OCI-LY7 (cell line): ENCODE measurements around the gene LILRA2. TPM values are rescaled to one million over a fixed set of nuclear protein-coding genes. Genes with fewer than 3 reads are reported as not detected.

Source experiments
- BruUV-seq: library from RNA; stranded (reverse); fragments of 400-500 nt; replicated peaks from 2 replicates; lab custom pipeline; 2021; lab: Mats Ljungman, UMichigan
- CTCF ChIA-PET: fragments of 300-600 bp; sonication (Branson Sonifier 250); formaldehyde crosslinking; loops from one replicate; lab custom pipeline; 2022; ENCODE audit warnings: antibody characterized with exemption; ENCODE audit not compliant: unreplicated experiment; lab: Charles Lee
- POLR2A ChIA-PET: fragments of 300-600 bp; sonication (Branson Sonifier 250); formaldehyde crosslinking; loops from one replicate; lab custom pipeline; 2022; ENCODE audit warnings: antibody characterized with exemption; lab: Charles Lee
- DNase-seq: peaks from one replicate; pipeline ENCODE4 v3.0.0-alpha.2; 2015; ENCODE audit warnings: low spot score
- H2AFZ ChIP-seq: fragments of 200-600 bp; sonication (generic), shearing (Covaris generic); 2 replicates; pipeline ENCODE4 v1.6.1; 2014; ENCODE audit warnings: mild to moderate bottlenecking, antibody characterized with exemption, low read length, moderate library complexity
- H3K27ac ChIP-seq: fragments of 200-600 bp; sonication (generic); 2 replicates; pipeline ENCODE4 v1.5.1; 2014; ENCODE audit warnings: mixed run types, low read depth, mild to moderate bottlenecking, moderate library complexity, low read length, inconsistent platforms; ENCODE audit not compliant: poor library complexity, severe bottlenecking
- H3K36me3 ChIP-seq: fragments of 200-600 bp; sonication (generic); 2 replicates; pipeline ENCODE4 v1.6.1; 2014; ENCODE audit warnings: mild to moderate bottlenecking, antibody characterized with exemption, low read length, moderate library complexity, mixed read lengths; ENCODE audit not compliant: insufficient read depth
- H3K4me1 ChIP-seq: fragments of 200-600 bp; sonication (generic); 2 replicates; pipeline ENCODE4 v1.5.1; 2014; ENCODE audit warnings: mild to moderate bottlenecking, low read length; ENCODE audit not compliant: insufficient read depth, poor library complexity, severe bottlenecking
- H3K4me2 ChIP-seq: fragments of 200-600 bp; sonication (generic); 2 replicates; pipeline ENCODE4 v1.6.1; 2014; ENCODE audit warnings: mild to moderate bottlenecking, low read length
- H3K4me3 ChIP-seq: fragments of 200-600 bp; sonication (generic); 2 replicates; pipeline ENCODE4 v1.5.1; 2014; ENCODE audit warnings: mild to moderate bottlenecking, low read depth, low read length; ENCODE audit not compliant: poor library complexity, severe bottlenecking
- H3K79me2 ChIP-seq: fragments of 200-600 bp; sonication (generic); 2 replicates; pipeline ENCODE4 v1.6.1; 2016; ENCODE audit warnings: low read depth, mild to moderate bottlenecking, low read length, moderate library complexity, mixed read lengths; ENCODE audit not compliant: insufficient read depth
- H3K9me2 ChIP-seq: fragments of 200-600 bp; sonication (generic); 2 replicates; pipeline ENCODE4 v1.6.1; 2016; ENCODE audit warnings: mild to moderate bottlenecking, low read length, mixed read lengths; ENCODE audit not compliant: insufficient read depth
- H3K9me3 ChIP-seq: fragments of 200-600 bp; sonication (generic); 2 replicates; pipeline ENCODE4 v1.6.1; 2014; ENCODE audit warnings: mild to moderate bottlenecking, mixed run types, low read length, mixed read lengths
- H4K20me1 ChIP-seq: fragments of 200-600 bp; sonication (generic); 2 replicates; pipeline ENCODE4 v1.6.1; 2014; ENCODE audit warnings: mild to moderate bottlenecking, antibody characterized with exemption, low read length, moderate library complexity, mixed read lengths; ENCODE audit not compliant: insufficient read depth
- CTCF ChIP-seq: fragments of 200-600 bp; sonication (generic); conservative IDR thresholded peaks from 2 replicates; pipeline ENCODE4 v1.5.1; 2014; ENCODE audit warnings: mild to moderate bottlenecking, antibody characterized with exemption, low read length, moderate library complexity, mixed read lengths
- EZH2phosphoT487 ChIP-seq: fragments of 200-600 bp; sonication (generic); IDR thresholded peaks from 2 replicates; pipeline ENCODE4 v1.6.1; 2018; ENCODE audit warnings: low read depth, borderline replicate concordance, mild to moderate bottlenecking, mixed run types, antibody characterized with exemption, low read length, moderate library complexity, mixed read lengths
- intact Hi-C: fragments of 100-400 bp; cut with micrococcal nuclease; formaldehyde crosslinking; loops from one replicate; pipeline ENCODE4 v1.10.0; 2022; ENCODE audit not compliant: unreplicated experiment
- total RNA-seq, 2 experiments: library from RNA; depleted of rRNA in 1 of 2; stranded (reverse); fragments of >200 nt in 1 of 2; shearing (Covaris generic) in 1 of 2; gene quantifications; 2 replicates each; pipeline ENCODE4 v1.2.3, GENCODE V29; 2014 to 2022

The LILRA2 gene
- total RNA-seq, 2 experiments from 2014 or later: 0.38 to 5.5 TPM

DNA sequence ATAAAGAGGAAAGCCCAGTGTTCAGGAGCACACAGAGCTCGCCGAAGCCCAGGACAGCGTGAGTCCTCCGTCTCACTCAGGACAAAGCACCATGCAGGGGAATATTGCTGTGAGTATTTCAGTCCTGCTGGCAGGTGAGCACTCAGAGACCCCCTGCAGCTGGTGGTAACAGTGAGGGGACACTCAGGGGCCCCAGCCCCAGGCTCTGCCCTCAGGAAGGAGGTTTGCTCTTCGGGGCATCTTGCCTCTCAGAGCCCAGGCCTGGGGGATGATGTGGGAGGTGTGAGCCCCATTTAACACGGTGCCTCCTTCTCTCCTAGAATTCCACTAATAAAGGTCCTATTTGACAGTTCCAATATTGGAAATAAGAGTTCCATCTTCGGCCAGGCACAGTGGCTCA lies 34.6 kb downstream of the LILRA2 start:
- Histone ChIP-seq H3K4me1 (no peaks in the 10 kb centered on the region), H4K20me1 (no peaks in the 10 kb centered on the region), H3K36me3 (no peaks in the 10 kb centered on the region), H3K9me2 (no peaks in the 10 kb centered on the region), H3K27ac (no peak overlapping the region), H3K9me3 (peaks cover 6% of the 10 kb centered on the region; the same call in 1 of the 2 replicates), H3K4me2 (no peak overlapping the region), H2AFZ (no peak overlapping the region), H3K4me3 (no peak overlapping the region), H3K79me2 (no peaks in the 10 kb centered on the region)
- ChIA-PET POLR2A (no interaction called here), CTCF (no interaction called here)
- no peak for DNase-seq
- BruUV-seq: no TSS peak
- TF ChIP-seq EZH2phosphoT487: no peak
- intact Hi-C loops: no loop called here

DNA sequence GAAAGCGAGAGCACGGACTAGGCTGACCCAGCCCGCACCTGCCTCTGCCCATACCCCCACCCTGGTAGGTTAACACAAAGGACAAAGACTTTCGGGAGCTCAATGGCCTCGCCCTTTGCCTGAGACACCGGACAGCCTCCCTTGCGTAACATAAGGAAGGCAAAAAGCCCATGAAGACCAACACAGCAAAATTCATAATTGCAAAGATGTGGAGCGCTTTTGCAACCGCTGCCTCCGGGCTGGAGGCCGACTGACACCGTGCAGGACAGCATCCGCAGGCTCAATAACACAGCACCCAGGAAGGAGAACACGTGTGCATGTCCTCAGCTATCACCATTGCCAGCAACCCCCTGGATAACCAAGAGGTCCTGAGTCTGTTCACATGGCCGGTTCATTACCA lies 35.2 kb downstream of the LILRA2 start:
- no TSS peak for BruUV-seq
- no peaks in the 10 kb centered on the region for H3K4me1 ChIP-seq
- H2AFZ ChIP-seq: no peak overlapping the region
- H3K4me3 ChIP-seq: no peak overlapping the region
- H3K9me3 ChIP-seq: peaks cover 6% of the 10 kb centered on the region; the same call in 1 of the 2 replicates
- no peaks in the 10 kb centered on the region for H3K9me2 ChIP-seq
- CTCF ChIA-PET: no interaction called here
- no peaks in the 10 kb centered on the region for H3K79me2 ChIP-seq
- H3K36me3 ChIP-seq: no peaks in the 10 kb centered on the region
- DNase-seq: no peak
- H4K20me1 ChIP-seq: no peaks in the 10 kb centered on the region
- intact Hi-C loops: no loop called here
- no peak overlapping the region for H3K27ac ChIP-seq
- no peak overlapping the region for H3K4me2 ChIP-seq
- POLR2A ChIA-PET: no interaction called here
- TF ChIP-seq EZH2phosphoT487: no peak
- TF ChIP-seq CTCF: no peak

GRCh38 chr19:54609356-54609791 lies 35.8 kb downstream of the LILRA2 start:
- no peaks in the 10 kb centered on the region for H3K79me2 ChIP-seq
- CTCF ChIA-PET: no interaction called here
- POLR2A ChIA-PET: no interaction called here
- no TSS peak for BruUV-seq
- H3K4me1 ChIP-seq: no peaks in the 10 kb centered on the region
- intact Hi-C loops: no loop called here
- H2AFZ ChIP-seq: no peak overlapping the region
- TF ChIP-seq CTCF (no peak), EZH2phosphoT487 (no peak)
- no peak overlapping the region for H3K27ac ChIP-seq
- no peak for DNase-seq
- no peak overlapping the region for H3K4me2 ChIP-seq
- H4K20me1 ChIP-seq: no peaks in the 10 kb centered on the region
- no peaks in the 10 kb centered on the region for H3K9me2 ChIP-seq
- H3K9me3 ChIP-seq: peaks cover 6% of the 10 kb centered on the region; the same call in 1 of the 2 replicates
- H3K36me3 ChIP-seq: no peaks in the 10 kb centered on the region
- H3K4me3 ChIP-seq: no peak overlapping the region
